Frontal cortex (tissue), 4 donors: Measurements from ENCODE around the gene TNFRSF8. TPM values are rescaled to one million over a fixed set of nuclear protein-coding genes. Genes with fewer than 3 reads are reported as not detected.
"Not testable (repeated sequence)": the region's sequence is repeated elsewhere in the genome, so short reads cannot be mapped to it uniquely, and the experiment has no call there.

Experiments used
- DNase-seq, 2 donors: peaks; one replicate each; pipeline ENCODE4 v3.0.0; 2012; ENCODE audit warnings: low spot score in 2 of 2
- FAIRE-seq: peaks from 2 replicates; lab custom pipeline; 2012; peaks lifted over from hg19 to GRCh38; lab: Jason Lieb, UNC
- total RNA-seq: library from RNA; depleted of rRNA; stranded (reverse); fragments of >200 nt; gene quantifications from one replicate; pipeline ENCODE4 v1.2.3, GENCODE V29; 2014
- donor health status: control.
- donor health status: control.
- donor health status: control.

TNFRSF8 gene
- total RNA-seq, 1 donor from 2014 or later: not detected

DNA sequence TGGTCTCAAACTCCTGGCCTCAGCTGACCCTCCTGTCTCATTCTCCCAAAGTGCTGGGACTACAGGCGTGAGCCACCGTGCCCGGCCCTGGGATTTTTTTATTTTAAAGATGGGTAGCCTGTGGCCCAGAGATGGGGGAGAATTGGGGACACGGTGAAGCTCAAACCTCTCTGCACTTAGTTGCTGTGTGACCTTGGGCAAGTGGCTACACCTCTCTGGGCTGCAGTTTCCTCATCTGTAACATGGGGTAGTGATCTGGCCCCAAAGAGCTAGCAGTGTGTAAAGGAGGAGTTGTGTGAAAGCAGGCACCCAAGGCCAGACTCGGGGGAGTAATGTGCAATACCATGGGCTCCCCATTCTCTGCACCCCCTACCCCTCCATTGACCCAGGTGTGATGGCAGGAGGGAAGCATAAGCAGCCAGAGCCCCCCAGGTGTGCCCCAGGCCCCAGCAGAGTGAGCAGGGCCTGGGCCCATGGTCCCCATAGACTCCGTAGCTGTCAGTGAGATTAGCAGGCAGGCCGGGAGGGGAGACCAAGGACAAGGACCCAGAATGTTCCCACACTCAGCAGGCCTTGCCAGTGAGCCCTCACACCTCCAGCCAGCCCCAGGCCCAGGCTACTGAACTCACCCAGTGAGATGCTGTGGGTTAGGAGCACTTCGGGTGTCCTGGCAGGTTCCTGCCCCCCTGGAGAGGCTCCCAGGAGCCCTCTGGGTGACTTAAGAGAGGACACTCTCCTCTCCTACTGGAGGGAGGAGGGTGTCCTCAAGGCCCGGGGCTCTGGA, 17.9 kb downstream of the TNFRSF8 start:
- DNase-seq: no peak
- FAIRE-seq: no peak

DNA sequence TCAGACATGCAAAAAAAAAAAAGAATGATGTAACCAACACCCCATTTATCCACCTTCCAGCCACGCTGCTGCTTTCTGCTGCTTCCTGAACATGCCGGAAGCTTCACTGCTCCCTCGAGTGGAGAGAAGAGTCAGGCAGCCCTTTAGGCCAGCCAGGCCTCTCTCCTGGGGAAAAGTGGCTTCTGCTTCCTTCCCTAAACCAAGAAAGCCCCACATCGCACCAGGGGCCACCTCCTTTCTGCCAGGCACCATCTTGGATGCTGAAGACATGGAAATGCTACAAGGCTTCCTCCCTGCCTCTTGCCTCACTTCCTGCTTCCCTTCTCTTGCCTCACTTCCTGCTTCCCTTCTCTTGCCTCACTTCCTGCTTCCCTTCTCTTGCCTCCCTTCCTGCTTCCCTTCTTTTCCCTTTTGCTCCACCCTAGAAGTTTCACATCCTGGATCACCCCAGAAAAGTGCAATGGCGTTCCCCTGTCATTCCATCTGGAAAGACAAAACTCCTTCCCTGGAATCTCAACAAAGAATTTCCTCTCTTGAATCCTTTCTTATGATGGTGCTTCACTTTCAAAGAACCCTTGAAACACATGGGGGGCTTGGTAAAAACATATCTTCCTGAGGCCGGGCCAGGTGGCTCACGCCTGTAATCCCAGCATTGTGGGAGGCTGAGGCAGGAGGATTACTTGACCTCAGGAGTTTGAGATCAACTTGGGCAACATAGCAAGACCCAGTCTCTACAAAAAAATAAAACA, 18.7 kb downstream of the TNFRSF8 start:
- FAIRE-seq (no peak), DNase-seq (no peak)

DNA sequence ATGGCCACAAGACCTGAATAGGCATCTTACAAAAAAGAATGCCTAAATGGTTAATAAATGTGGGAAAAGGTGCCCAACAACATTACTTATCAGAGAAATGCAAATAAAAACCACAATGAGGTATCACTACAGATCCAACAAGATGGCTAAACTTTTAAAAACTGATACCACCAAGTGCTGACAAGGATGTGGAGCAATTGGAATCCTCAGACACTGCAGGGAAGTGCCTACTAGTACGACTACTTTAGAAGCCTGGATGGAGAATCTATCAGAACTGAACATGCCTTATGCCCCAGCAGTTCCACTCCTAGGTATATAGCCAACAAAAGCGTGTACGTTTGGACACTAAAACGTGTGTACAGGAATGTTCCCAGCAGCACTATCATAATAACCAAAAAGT, 19.9 kb downstream of the TNFRSF8 start:
- no peak for DNase-seq
- FAIRE-seq: no peak

DNA sequence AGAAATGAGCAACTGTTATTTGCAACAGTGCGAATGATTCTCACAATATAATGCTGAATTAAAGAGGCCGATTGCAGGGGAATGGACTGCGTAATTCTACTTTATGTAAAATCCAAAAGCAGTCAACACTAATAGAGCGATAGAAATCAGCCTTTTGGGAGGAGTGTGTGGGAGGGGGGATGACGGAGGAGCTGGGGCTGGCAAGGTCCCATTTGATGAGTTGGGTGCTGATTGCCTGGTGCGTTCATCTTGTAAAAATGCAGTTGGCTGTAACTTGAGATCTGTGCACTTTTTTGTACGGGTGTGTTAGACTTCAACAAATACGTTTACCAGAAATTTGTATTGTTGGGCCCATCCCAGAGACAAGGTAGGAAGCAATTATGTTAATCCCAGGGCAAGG, 20.7 kb downstream of the TNFRSF8 start:
- no peak for FAIRE-seq

DNA sequence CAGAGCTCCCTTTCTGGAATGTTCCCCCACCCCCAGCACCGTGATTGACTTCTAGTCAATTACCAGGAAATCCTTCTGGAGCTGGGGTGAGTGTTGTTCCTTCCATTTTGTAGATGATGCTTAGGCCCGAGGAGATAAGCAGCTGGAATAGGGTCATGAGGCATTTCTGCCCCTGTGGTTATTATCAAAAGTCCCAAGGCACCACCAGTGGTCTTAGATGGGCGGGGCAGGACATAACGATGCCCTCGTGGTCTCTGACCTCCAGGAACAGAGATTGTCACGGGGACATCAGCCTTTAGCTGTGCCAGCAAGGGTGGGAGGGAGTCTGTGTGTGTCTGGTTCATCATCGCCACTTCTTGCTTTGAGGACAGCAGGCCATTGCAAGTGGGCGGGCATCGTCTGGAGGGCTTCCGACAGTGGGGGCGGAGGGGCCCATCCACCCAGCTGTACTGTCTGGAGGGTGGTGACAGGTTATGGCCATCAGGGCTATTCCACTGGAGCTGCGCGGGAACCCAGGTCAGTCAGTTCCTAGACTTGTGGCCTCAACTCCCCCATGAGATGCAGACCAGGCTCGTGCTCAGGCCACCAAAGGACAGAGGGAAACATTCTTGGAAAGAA, 22.6 kb downstream of the TNFRSF8 start:
- no peak for FAIRE-seq

More for the DNA sequence above, 20.7 kb downstream of the TNFRSF8 start:
- DNase-seq: no peak

DNA sequence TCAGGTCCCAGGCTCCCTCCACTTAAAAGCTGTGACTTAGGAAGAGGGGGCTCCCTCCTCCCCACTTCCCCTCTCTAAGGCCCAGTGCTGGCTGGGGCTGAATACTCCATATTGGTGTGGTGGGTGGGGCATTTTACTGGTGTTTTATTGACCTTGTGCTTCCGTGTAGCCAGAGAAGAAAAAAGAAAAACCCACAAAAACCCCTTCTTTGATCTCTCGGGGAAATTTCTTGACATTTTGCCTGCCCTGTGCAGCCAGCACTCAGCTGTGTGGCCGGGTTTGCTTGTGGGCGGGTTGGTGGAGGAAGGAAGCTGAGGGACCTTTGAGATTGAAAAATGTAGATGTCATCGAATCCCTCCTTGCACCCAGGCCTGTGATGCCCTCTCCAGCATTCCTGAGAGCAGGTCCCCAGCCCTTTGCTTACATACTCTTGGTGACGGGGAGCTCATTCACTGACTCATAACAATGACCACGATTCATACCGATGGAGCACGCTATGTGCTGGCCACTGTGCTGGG, 24.8 kb downstream of the TNFRSF8 start:
- FAIRE-seq: no peak
- no peak for DNase-seq

More for the DNA sequence above, 22.6 kb downstream of the TNFRSF8 start:
- DNase-seq: no peak

DNA sequence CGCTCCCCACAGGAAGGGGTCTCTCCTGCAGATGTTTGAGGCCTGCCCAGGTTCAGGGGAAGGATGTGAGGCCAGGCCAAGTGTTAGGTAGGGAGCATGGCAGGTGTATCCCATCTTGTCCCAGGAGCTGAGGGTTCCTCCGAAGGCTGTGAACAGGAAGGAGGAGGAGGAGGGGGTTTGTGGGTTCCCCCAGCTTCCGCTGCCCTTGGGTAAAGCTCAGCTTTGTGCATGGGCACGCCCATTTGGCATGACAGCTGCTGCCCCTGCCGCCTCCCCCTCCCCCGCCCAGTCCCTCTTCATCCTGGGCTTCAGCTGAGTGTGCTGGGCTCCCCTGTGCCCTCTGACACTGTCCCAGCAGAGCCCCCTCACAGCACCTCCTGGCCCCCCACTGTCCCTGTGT, 25.5 kb downstream of the TNFRSF8 start:
- FAIRE-seq: no peak
- no peak for DNase-seq

DNA sequence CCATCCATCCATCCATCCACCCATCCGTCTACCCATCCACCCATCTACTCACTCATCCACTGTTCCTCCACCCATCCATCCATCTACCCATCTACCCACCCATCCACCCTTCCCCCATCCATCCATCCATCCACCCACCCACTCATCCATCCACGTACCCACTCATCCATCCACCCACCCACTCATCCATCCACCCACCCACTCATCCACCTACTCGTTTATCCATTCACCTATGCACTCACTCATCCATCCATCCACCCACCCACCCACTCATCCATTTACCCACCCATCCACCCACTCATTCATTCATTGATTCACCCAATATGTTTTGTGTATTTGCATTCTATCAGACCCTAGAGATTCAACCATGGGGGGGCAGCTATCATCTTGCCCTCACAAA, 27.2 kb downstream of the TNFRSF8 start:
- no peak for DNase-seq
- no peak for FAIRE-seq

DNA sequence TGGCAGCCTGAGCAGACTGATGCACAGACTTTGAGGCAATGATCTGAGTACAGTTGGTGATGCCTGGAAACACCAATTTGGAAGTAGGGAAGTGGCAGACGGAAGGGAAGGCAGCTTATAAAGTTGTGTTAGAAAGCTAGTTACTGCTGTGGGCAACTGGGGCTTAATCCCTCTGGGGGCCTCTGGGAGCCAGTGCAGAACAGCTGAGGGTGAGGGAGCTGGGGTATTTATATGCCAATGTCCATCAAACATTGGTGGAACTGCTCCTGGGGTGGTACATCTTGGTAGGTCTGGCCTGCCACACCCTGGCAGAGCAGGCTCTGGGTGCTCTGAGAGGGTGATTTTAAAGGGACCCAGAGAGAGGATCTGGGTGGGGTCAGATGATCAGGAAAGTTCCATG, 28.1 kb downstream of the TNFRSF8 start:
- no peak for FAIRE-seq
- no peak for DNase-seq

DNA sequence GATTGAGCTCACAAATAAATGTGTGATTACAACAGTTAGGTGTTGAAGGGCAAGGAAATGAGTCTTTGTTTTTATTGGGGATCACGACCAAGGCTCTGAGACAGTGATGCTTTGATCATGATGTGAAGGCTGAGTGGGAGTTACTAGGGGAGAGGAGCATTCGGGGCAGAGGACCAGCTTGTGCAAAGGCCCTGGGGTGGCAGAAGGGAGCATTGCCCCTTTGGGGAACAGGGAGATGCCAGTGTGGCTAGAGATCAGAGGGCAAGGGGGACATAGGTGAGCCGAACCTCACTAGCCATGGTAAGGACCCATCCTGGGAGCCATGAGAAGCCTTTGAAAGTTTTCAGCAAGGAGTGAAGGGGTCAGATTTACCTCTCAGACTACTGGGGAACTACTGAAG, 31.1 kb downstream of the TNFRSF8 start:
- FAIRE-seq: no peak

DNA sequence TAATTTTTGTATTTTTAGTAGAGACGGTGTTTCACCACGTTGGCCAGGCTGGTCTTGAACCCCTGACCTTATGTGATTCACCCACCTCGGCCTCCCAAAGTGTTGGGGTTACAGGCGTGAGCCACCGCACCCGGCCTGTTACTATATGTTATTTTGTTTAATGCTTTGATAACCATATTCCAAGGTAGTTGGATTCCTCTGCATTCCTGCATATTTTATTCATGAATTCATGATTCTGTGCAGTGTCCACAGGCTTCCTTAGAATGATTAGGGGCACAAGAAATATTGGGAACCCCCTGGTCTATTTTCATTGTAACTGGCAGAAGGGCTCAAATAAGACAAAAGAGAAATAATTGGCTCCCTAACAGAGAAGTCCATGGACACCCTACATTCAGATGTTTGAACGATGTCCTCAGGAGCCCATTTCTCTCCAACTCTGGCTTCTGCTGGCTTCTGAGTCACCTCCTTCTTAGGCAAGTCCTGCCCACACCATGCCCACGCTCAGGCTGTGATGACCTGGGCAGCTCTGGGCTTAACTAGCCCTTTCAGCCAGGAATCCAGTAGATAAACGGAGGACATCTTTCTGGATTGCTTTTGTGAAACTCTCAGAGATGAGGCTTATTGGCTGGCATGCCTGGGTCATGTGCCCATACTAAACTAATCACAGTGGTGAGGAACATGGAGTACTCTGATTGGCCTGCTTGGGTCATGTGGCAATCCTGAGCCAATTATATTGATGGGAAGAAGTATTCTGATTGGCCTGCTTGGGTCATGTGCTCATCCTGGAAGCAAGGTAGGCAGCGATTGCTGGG, 32.6 kb downstream of the TNFRSF8 start:
- DNase-seq: no peak
- no peak for FAIRE-seq

More for the DNA sequence above, 31.1 kb downstream of the TNFRSF8 start:
- DNase-seq: no peak

DNA sequence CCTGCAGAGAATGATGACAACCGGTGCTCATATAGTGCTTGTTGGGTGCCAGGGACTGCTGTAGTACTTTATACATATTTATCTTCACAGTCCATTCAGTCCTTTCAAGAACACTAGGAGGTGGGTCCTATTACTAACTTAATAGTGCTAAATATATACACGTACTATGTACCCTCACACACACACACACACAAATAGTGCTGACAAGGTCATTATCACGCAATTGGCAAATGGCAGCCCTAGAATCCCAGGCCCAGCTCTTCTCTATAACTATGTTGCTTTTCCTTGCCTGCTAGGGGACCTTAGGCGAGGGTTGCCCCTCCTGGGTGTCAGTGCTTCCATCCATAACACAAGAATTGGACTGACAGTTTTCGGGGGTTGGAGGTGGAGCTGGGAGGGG, 33.5 kb downstream of the TNFRSF8 start:
- no peak for DNase-seq
- FAIRE-seq: no peak

DNA sequence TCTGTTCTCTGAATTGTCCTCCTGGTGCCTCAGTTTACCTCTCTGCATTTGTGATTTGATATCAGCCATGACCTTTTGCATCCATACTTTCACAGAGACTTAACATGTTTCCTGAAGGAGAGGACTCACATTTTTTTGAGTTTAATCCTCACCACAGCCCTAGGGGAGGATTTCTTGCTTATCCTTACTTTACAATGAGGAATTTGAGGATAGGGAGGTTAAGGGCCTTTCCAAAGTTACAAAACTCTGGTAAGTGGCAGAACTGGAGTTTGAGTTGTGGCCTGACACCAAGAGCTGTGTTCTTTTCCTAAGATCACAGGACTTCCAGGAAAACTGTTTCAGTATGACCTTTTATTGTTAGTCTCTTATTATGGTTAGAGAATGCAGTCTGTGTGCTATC, 34.2 kb downstream of the TNFRSF8 start:
- no peak for FAIRE-seq

DNA sequence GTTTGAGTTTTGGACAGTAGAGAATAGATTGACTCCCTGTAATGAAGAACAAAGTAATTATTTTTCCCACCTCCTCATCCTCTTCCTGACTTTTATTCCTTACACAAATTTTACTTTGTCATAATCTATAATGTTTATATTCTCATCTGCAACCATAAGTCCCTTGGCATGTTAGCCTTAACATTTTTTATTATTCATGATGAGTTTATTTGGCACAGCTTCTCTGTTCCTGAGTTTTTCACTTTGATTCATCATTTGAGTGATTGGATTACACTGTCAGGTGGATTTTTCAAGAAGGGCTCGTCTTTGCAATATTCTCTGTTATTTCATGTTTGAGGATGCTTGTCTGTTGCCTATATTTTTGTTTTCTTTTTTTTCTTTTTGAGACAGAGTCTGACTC, 35.7 kb downstream of the TNFRSF8 start:
- DNase-seq (no peak), FAIRE-seq (no peak)

More for the DNA sequence above, 34.2 kb downstream of the TNFRSF8 start:
- DNase-seq: no peak

DNA sequence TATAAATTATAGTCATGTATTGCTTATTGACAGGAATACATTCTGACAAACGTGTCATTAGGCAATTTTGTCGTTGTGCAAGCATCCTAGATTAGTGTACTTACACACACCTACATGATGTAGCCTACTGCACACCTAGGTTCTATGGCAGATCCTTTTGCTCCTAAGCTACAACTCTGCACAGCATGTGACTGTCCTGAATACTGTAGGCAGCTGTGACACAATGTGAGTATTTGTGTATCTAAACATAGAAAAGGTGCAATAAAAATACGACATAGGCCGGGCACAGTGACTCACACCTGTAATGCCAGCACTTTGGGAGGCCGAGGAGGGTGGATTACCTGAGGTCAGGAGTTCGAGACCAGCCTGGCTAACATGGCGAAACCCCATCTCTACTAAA, 36.5 kb downstream of the TNFRSF8 start:
- FAIRE-seq: no peak
- DNase-seq: no peak

DNA sequence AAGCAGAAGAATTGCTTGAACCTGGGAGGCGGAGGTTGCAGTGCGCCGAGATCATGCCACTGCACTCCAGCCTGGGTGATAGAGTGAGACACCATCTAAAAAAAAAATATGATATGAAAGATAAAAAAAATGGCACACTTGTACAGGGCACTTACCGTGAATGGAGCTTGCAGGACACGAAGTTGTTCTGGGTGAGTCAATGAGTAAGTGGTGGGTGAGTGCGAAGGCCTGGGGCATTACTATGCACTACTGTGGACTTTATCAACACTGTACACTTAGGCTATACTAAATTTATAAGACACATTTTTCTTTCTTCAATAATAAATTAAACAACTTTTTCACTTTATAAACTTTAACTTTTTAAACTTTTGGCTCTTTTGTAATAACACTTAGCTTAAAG, 37.0 kb downstream of the TNFRSF8 start:
- no peak for FAIRE-seq
- DNase-seq: no peak

DNA sequence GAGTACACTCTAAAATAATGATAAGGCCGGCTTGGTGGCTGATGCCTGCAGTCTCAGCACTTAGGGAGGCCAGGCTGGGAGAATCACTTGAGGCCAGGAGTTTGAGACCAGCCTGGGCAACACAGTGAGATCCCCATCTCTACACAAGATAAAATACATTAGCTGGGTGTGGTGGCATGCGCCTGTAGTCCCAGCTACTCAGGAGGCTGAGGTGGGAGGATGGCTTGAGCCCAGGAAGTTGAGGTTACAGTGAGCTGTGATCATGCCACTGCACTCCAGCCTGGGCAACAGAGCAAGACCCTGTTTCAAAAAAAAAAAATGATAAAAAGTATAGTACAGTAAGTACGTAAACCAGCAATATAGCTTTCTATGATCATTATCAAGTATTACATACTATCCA, 38.0 kb downstream of the TNFRSF8 start:
- not testable (repeated sequence) for FAIRE-seq, DNase-seq

DNA sequence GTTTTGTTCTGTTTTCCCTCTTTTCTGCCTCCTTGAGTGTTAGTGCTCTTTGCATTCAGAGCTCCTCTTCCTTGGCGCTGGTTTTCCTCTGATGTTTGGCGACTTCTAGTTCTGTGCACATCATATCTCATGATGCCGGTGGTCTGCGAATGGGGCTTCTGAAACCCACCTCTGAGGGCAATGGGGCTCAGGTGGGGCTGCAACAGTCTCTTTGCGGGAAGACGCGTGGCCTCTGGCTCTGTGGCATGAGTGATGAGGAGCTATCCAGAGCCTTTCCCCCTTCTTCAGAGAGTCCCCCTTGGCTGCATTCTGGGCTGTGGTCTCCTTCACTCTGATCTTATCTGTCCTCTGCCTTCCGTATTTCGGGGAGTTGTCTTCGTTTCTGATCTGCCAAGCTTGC, 39.0 kb downstream of the TNFRSF8 start:
- no peak for DNase-seq
- no peak for FAIRE-seq

DNA sequence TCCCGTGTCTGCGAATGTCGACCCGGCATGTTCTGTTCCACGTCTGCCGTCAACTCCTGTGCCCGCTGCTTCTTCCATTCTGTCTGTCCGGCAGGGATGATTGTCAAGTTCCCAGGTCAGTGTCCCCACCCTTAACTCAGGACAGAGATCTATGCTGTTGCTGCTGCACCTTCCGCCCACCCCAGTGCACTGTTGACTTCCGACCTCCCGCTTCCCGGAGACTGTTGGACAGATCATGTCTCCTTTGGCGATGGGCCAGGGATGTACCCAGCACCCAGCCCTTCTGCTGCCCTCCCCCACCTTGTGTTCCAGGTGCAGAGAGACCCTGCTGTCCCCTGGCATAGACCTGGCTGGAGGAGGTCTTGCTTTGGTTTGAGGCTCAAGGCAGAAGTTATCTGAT, 41.3 kb downstream of the TNFRSF8 start:
- no peak for FAIRE-seq
- no peak for DNase-seq

DNA sequence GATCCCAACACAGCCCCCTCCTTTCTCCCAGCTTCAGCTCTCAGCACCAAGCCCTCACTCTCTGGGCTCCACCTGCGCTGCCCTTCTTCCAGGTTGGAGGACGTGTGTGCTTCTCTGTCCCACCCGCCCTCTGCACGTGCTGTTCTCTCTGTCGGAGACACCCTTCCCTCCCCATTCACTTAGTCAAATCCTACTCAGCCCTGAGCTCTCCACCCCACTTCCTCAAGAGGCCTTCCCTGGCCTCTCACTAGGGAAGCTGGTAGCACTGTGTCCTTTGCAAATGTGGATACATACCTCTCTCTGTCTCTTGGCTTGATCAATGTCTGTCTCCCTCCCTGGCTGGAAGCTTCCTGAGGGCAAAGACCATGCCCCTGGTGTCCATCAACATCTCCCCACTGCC, 43.0 kb downstream of the TNFRSF8 start:
- DNase-seq (no peak), FAIRE-seq (no peak)
